Measurements from ENCODE around the gene NEURL1B.
"Not testable (repeated sequence)": the region's sequence is repeated elsewhere in the genome, so short reads cannot be mapped to it uniquely, and the experiment has no call there.

The NEURL1B gene, protein sequence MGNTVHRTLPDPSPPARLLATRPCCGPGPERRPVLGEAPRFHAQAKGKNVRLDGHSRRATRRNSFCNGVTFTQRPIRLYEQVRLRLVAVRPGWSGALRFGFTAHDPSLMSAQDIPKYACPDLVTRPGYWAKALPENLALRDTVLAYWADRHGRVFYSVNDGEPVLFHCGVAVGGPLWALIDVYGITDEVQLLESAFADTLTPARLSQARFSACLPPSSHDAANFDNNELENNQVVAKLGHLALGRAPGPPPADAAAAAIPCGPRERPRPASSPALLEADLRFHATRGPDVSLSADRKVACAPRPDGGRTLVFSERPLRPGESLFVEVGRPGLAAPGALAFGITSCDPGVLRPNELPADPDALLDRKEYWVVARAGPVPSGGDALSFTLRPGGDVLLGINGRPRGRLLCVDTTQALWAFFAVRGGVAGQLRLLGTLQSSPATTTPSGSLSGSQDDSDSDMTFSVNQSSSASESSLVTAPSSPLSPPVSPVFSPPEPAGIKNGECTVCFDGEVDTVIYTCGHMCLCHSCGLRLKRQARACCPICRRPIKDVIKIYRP

GRCh38 chr5:172640822-172641358 lies at the start of gene NEURL1B:
NEURL1B (plus strand) TSS chr5:172641263; CDS start chr5:172641407, 144 bp downstream.
- peak; percentile 25 for DNase-seq

DNA sequence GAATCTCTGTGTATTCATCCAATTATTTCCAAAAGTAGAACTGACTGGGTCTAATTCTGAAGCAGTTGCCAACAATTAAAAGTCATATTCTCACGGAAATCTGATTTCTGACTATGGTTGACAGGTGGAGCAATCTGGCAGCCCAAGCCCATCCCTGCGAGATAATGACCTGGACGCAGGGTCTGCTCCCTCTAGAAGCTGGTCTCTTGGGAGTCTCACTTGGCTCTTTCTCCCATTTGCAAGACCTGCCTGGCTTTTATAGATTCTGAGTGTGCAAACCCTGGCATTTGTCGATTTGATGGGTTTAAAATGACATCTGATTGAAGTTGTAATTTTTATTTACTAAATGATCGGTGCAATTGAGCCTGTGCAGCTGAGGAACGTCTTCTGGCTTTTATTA lies 49.4 kb upstream of the NEURL1B start:
- no peak for DNase-seq

GRCh38 chr5:172592881-172593280 lies 48.2 kb upstream of the NEURL1B start:
- DNase-seq, result no peak

DNA sequence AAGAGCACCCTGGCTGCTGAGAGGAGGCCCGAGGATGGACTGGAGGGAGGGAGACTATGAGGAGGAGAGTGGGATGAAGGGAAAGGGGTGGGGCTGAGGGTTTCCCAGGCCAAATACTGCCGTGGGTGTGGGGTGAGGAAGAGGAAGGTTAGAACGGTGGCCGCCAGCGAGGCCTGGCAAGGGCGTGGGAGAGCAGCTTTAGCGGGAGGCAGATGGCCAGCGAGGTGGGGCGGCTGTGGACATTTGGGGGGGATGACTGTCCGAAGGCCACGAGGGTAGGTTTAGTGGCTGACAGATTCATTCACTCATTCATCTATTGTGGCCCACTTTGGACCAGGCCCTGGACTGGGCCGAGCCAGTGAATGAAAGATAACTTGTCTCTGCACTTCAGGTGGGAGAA lies 47.8 kb upstream of the NEURL1B start:
- DNase-seq, result no peak

- no peak for DNase-seq
These were observed 47.3 kb upstream of the NEURL1B start for GRCh38 chr5:172593721-172594235.

- no peak for DNase-seq
These were observed 46.6 kb upstream of the NEURL1B start for GRCh38 chr5:172594431-172594830.

GRCh38 chr5:172594867-172595466 lies 46.1 kb upstream of the NEURL1B start:
- DNase-seq, result no peak

- no peak for DNase-seq
These were observed 45.2 kb upstream of the NEURL1B start for GRCh38 chr5:172595596-172596455.

GRCh38 chr5:172596638-172597231 lies 44.3 kb upstream of the NEURL1B start:
- no peak for DNase-seq

DNA sequence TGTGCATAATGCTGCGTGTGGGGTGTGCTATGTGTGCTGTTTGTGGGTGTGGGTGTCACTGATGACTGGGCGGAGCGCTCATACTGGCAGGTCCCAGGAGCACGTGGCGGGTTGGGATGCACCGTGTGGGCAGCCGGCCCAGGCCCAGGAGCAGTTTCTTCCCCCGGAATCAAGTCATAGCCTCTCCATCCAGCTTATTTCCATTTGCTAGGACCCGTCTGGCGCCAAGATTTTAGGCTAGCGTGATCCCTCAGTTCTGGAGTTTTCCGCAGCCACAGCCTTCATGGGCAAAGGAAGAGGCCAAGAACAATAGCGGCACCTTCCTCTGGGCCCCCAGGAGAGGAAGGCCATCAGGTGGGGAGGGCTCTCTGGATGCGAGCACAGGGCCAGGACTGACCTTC lies 43.3 kb upstream of the NEURL1B start:
- no peak for DNase-seq

- DNase-seq, result no peak
These were observed 42.5 kb upstream of the NEURL1B start for GRCh38 chr5:172598251-172599203.

DNA sequence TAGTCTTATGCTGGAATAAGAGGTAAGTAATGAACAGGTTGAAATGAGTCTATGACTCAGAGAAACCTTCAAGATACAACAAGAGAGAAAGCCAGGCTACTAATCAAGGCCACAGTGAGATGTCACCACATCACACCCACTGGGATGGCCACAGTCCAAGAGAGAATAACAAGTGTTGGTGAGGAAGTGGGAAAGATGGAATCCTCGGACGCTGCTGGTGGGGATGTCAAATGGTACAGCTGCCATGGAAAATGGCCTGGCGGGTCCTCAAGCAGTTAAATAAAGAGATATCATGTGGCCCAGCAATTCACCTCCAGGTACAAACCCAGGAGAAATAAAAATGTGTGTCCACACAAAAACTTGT lies 41.9 kb upstream of the NEURL1B start:
- no peak for DNase-seq

DNA sequence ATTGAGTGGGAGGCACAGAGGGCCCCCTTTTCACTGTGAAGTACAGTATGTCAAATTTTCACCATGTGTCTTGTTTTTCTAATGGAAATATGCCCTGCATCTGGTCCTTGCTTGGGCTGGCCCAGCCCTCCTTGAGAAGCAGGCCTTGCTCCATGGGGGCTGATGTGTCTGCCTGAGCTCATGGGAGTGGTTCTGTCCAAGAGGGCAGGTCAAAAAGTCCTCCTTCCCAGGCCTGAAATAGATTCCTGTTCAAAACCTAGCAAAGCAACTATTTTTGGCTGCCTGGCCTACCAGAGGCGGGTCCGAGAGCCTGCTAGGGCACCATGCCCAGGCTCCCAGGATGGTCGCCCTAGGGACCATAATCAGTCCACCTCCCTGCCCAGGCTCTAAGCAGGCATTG lies 40.5 kb upstream of the NEURL1B start:
- DNase-seq, result no peak

DNA sequence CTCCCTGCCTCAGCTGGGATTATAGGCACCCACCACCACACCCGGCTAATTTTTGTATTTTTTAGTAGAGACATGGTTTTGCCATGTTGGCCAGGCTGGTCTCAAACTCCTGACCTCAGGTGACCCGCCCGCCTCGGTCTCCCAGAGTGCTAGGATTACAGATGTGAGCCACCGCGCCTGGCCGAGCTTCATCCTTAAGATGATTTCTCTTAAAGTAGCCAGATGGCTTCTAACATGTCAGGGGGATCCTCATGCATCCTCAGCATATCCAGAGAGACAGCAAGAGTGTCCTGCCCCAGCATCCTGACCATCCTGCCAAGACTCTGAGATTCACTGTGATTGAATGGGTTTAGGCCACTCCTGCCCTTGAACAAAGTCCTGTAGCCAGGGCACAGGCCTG lies 39.5 kb upstream of the NEURL1B start:
- DNase-seq, result not testable (repeated sequence)

DNA sequence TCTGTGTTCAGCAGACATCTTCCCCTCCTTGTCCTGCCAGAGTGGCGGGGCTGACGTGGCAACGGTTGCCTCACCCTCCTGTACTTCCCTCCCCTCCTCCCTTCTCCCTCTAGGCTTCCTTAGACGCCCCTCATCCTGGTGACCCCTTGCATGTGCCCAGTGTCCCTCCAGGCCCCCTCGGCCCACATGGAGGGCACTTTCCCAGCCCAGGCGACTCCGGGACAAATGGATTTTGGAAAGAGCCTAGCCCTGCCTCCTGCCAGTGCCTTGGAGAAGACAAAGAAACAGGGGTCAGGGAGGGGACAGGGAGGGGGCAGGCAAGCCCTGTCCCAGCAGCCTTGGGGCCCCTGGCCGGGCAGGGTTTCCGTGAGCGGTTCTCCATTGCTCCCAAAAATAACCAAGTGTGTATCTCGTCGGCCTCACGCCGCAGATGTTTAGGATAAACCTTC lies 38.3 kb upstream of the NEURL1B start:
- DNase-seq, result no peak

GRCh38 chr5:172603251-172603806 lies 37.7 kb upstream of the NEURL1B start:
- no peak for DNase-seq

GRCh38 chr5:172605466-172605865 lies 35.6 kb upstream of the NEURL1B start:
- no peak for DNase-seq

GRCh38 chr5:172606156-172606785 lies 34.8 kb upstream of the NEURL1B start:
- no peak for DNase-seq

GRCh38 chr5:172607213-172607793 lies 33.8 kb upstream of the NEURL1B start:
- DNase-seq, result no peak

GRCh38 chr5:172608773-172609172 lies 32.3 kb upstream of the NEURL1B start:
- DNase-seq, result no peak
